Endothelial cell of umbilical vein (primary cell): ENCODE measurements around the gene TEX35. TPM values are rescaled to one million over a fixed set of nuclear protein-coding genes. Genes with fewer than 3 reads are reported as not detected.

Experiments
- BruUV-seq: library from RNA; stranded (reverse); fragments of 400-500 nt; replicated peaks from 2 replicates; lab custom pipeline; 2021; lab: Mats Ljungman, UMichigan
- CTCF ChIA-PET: fragments of 300-600, 350-600 bp; sonication (Branson Sonifier 250); formaldehyde crosslinking; loops from one replicate; lab custom pipeline; 2021; ENCODE audit warnings: antibody characterized with exemption, inconsistent platforms; lab: Charles Lee
- POLR2A ChIA-PET: fragments of 300-600, 350-600 bp; sonication (Branson Sonifier 250); formaldehyde crosslinking; loops from one replicate; lab custom pipeline; 2021; ENCODE audit warnings: antibody characterized with exemption, inconsistent platforms; lab: Charles Lee
- DNase-seq: peaks from one replicate; pipeline ENCODE4 v3.0.0-alpha.2; 2011; ENCODE audit warnings: low read depth, low spot score
- FAIRE-seq: peaks from 2 replicates; lab custom pipeline; 2011; peaks lifted over from hg19 to GRCh38; lab: Jason Lieb, UNC
- H2AFZ ChIP-seq: 2 replicates; pipeline ENCODE4 v1.6.0; 2012; ENCODE audit warnings: low read depth, low read length, control low read depth, inconsistent platforms
- H3K27ac ChIP-seq: 2 replicates; pipeline ENCODE4 v1.5.1; 2011; ENCODE audit warnings: low read depth, mild to moderate bottlenecking, control low read depth, low read length, moderate library complexity; ENCODE audit not compliant: insufficient read depth
- H3K27me3 ChIP-seq, 2 experiments: 2 replicates each; pipeline versions ENCODE4 v1.6.0 to v1.6.1; 2011; ENCODE audit warnings: low read length in 2 of 2, mixed read lengths in 1 of 2; ENCODE audit not compliant: control insufficient read depth in 2 of 2, insufficient read depth in 2 of 2
- H3K36me3 ChIP-seq, 2 experiments: 2 replicates in 1 of 2; 3 replicates in 1 of 2; pipeline ENCODE4 v1.5.1; 2011; ENCODE audit warnings: low read length in 2 of 2, mild to moderate bottlenecking in 1 of 2, moderate library complexity in 1 of 2; ENCODE audit not compliant: control insufficient read depth in 2 of 2, insufficient read depth in 2 of 2; ENCODE audit errors: extremely low read depth in 1 of 2
- H3K4me1 ChIP-seq: 3 replicates; pipeline ENCODE4 v1.5.1; 2011; ENCODE audit warnings: mild to moderate bottlenecking, low read length; ENCODE audit not compliant: control insufficient read depth, insufficient read depth; ENCODE audit errors: extremely low read depth
- H3K4me2 ChIP-seq: 2 replicates; pipeline ENCODE4 v1.6.1; 2011; ENCODE audit warnings: low read length, control low read depth, mixed read lengths; ENCODE audit not compliant: insufficient read depth
- H3K4me3 ChIP-seq, 3 experiments: fragments of 200-600 bp in 1 of 3; sonication (generic), shearing (Covaris generic) in 1 of 3; replicated peaks in 1 of 3; 2 replicates each; pipeline ENCODE4 v1.5.1; 2011 to 2016; ENCODE audit warnings: control low read depth in 3 of 3, low read length in 3 of 3, mild to moderate bottlenecking in 2 of 3, inconsistent platforms in 1 of 3, low read depth in 1 of 3, moderate library complexity in 1 of 3; ENCODE audit not compliant: insufficient read depth in 1 of 3
- H3K79me2 ChIP-seq: 2 replicates; pipeline ENCODE4 v1.6.0; 2012; ENCODE audit warnings: low read length, inconsistent platforms; ENCODE audit not compliant: control insufficient read depth, insufficient read depth
- H3K9ac ChIP-seq: replicated peaks from 2 replicates; pipeline ENCODE3; 2011; ENCODE audit warnings: low read length, control low read depth; ENCODE audit not compliant: insufficient read depth; ENCODE audit errors: extremely low read depth
- H3K9me1 ChIP-seq: replicated peaks from 3 replicates; pipeline ENCODE4 v1.6.0; 2011; ENCODE audit warnings: mild to moderate bottlenecking, low read length; ENCODE audit not compliant: control insufficient read depth, insufficient read depth; ENCODE audit errors: extremely low read depth
- H3K9me3 ChIP-seq: replicated peaks from 2 replicates; pipeline ENCODE4 v1.5.1; 2012; ENCODE audit warnings: low read length, inconsistent platforms; ENCODE audit not compliant: control insufficient read depth, insufficient read depth
- H4K20me1 ChIP-seq: replicated peaks from 2 replicates; pipeline ENCODE3; 2011; ENCODE audit warnings: mild to moderate bottlenecking, low read length; ENCODE audit not compliant: control insufficient read depth, insufficient read depth; ENCODE audit errors: extremely low read depth
- EZH2 ChIP-seq: IDR thresholded peaks from 2 replicates; pipeline ENCODE4 v1.6.1; 2012; ENCODE audit warnings: borderline replicate concordance, low read depth, mild to moderate bottlenecking, moderate library complexity, low read length, inconsistent platforms; ENCODE audit not compliant: severe bottlenecking
- FOS ChIP-seq: IDR thresholded peaks from 2 replicates; pipeline ENCODE4 v1.6.1; 2011; ENCODE audit warnings: mild to moderate bottlenecking, low read length, moderate library complexity, borderline replicate concordance; ENCODE audit not compliant: insufficient read depth
- GATA2 ChIP-seq: IDR thresholded peaks from 2 replicates; pipeline ENCODE4 v1.7.0; 2011; ENCODE audit warnings: low read depth, mild to moderate bottlenecking, moderate library complexity, mixed read lengths, low read length; ENCODE audit not compliant: insufficient read length, insufficient read depth
- JUN ChIP-seq: IDR thresholded peaks from 2 replicates; pipeline ENCODE4 v1.6.1; 2011; ENCODE audit warnings: borderline replicate concordance, low read depth; ENCODE audit not compliant: insufficient read length, insufficient read depth
- MYC ChIP-seq: IDR thresholded peaks from one replicate; pipeline ENCODE4 v1.6.1; 2011; ENCODE audit warnings: mild to moderate bottlenecking, low read depth, low read length
- POLR2A ChIP-seq: IDR thresholded peaks from 2 replicates; pipeline ENCODE4 v1.6.1; 2012; ENCODE audit warnings: low read depth, mild to moderate bottlenecking, control low read depth, low read length
- POLR2AphosphoS5 ChIP-seq: IDR thresholded peaks from 2 replicates; pipeline ENCODE4 v1.6.1; 2012; ENCODE audit warnings: low read depth, mild to moderate bottlenecking, control low read depth, low read length, moderate library complexity; ENCODE audit not compliant: insufficient read depth
- dilution Hi-C: fragments of 300-500 bp; cut with MboI; formaldehyde crosslinking; loops from one replicate; pipeline ENCODE4 v1.15.0; 2019; ENCODE audit warnings: low sequenced_read_pairs; ENCODE audit not compliant: extremely low pct_ligation_motif_present
- intact Hi-C: fragments of 100-400 bp; cut with micrococcal nuclease; formaldehyde crosslinking; loops from one replicate; pipeline ENCODE4 v1.10.0; 2022
- polyA plus RNA-seq, 4 experiments: library from polyadenylated mRNA; depleted of rRNA in 3 of 4; stranded (reverse) in 3 of 4; unstranded in 1 of 4; fragments of >200 nt; gene quantifications; 2 replicates each; pipeline versions ENCODE4 v1.2.1 to v1.2.3, GENCODE V29; 2011 to 2012; ENCODE audit warnings: missing spikeins in 1 of 4
- total RNA-seq: library from RNA; stranded (reverse); gene quantifications from 2 replicates; pipeline ENCODE4 v1.2.3, GENCODE V29; 2021
- TF ChIP-seq, protein P1 (sequence below), 2 donors: IDR thresholded peaks; 1 replicate in 1 of 2; 2 replicates in 1 of 2; pipeline ENCODE4 v1.5.1; 2011; ENCODE audit warnings: low read length in 2 of 2, mild to moderate bottlenecking in 2 of 2, moderate library complexity in 2 of 2, control low read depth in 1 of 2, inconsistent platforms in 1 of 2, low read depth in 1 of 2; ENCODE audit not compliant: insufficient read depth in 1 of 2; ENCODE audit errors: extremely low read depth in 1 of 2
- TF ChIP-seq, protein P2 (sequence below): IDR thresholded peaks from 2 replicates; pipeline ENCODE4 v1.6.1; 2011; ENCODE audit not compliant: insufficient read depth, insufficient read length

Gene TEX35
- total and polyA plus RNA-seq, 2 donors (not counting 3 experiments of a cell fraction or from before 2014, with no cell fraction given), result not detected

- no peak for DNase-seq
- Histone ChIP-seq H3K79me2 (no peaks in the 10 kb centered on the region), H3K9ac (no peak overlapping the region), H2AFZ (no peak overlapping the region), H3K27ac (no peak overlapping the region), H3K4me1 (peaks cover 20% of the 10 kb centered on the region), H4K20me1 (no peaks in the 10 kb centered on the region), H3K4me2 (no peak overlapping the region), H3K9me3 (no peaks in the 10 kb centered on the region), H3K9me1 (no peaks in the 10 kb centered on the region), H3K36me3 (no peaks in the 10 kb centered on the region), H3K4me3 (no peak overlapping the region), H3K27me3 (no peaks in the 10 kb centered on the region)
- FAIRE-seq, result no peak
- dilution Hi-C loops, result no loop called here
- intact Hi-C loops, result no loop called here
- TF ChIP-seq, protein P1, sequence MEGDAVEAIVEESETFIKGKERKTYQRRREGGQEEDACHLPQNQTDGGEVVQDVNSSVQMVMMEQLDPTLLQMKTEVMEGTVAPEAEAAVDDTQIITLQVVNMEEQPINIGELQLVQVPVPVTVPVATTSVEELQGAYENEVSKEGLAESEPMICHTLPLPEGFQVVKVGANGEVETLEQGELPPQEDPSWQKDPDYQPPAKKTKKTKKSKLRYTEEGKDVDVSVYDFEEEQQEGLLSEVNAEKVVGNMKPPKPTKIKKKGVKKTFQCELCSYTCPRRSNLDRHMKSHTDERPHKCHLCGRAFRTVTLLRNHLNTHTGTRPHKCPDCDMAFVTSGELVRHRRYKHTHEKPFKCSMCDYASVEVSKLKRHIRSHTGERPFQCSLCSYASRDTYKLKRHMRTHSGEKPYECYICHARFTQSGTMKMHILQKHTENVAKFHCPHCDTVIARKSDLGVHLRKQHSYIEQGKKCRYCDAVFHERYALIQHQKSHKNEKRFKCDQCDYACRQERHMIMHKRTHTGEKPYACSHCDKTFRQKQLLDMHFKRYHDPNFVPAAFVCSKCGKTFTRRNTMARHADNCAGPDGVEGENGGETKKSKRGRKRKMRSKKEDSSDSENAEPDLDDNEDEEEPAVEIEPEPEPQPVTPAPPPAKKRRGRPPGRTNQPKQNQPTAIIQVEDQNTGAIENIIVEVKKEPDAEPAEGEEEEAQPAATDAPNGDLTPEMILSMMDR (IDR thresholded peaks at IDR 0.05; ENCODE audit: extremely low read depth in 1 of 2, insufficient read depth in 1 of 2, low read depth in 1 of 2, low read length in 2 of 2), result no peak
- TF ChIP-seq JUN (no peak), POLR2A (no peak), MYC (no peak), FOS (no peak)
- ChIA-PET CTCF (interaction anchor here (1.1 to 3.8 kb wide), 2 partner anchors 12 to 179 kb away, joined by 3 to 21 read pairs; no protein-coding TSS in a partner anchor), POLR2A (no interaction called here)
- no TSS peak for BruUV-seq
Measured at GRCh38 chr1:178489399-178489798, 23.5 kb upstream of the TEX35 start.

DNA sequence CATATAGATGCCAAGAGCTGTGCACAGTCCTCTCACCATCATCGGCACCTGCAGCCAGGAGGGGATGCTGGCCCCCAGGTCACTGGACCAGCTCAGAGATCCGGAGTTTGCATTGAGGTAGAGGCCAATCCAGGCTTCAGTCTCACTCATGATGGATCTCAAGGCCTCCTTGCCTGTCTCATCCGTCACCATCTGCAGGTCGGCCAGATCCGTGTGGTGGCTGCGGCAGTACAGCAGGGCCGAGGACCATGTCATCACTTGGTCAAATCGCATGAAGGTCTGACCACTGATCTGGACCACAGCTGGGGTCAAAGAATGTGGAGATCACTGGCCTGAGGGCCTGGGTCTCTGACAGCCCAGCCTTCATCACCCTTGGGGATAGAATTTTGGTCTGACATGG lies 22.8 kb upstream of the TEX35 start:
- no TSS peak for BruUV-seq
- dilution Hi-C loops, result no loop called here
- POLR2A ChIA-PET, result no interaction called here

More for the DNA sequence above, 22.8 kb upstream of the TEX35 start:
- H3K4me1 ChIP-seq, result peaks cover 14% of the 10 kb centered on the region
- intact Hi-C loops, result no loop called here
- H3K79me2 ChIP-seq, result no peaks in the 10 kb centered on the region
- H3K9me1 ChIP-seq, result no peaks in the 10 kb centered on the region
- FAIRE-seq, result no peak
- TF ChIP-seq MYC (no peak), POLR2AphosphoS5 (no peak), POLR2A (no peak), FOS (no peak), JUN (no peak), GATA2 (no peak), EZH2 (no peak)
- TF ChIP-seq, protein P1 (IDR thresholded peaks at IDR 0.05; ENCODE audit: extremely low read depth in 1 of 2, insufficient read depth in 1 of 2, low read depth in 1 of 2, low read length in 2 of 2), result no peak
- TF ChIP-seq, protein P2, sequence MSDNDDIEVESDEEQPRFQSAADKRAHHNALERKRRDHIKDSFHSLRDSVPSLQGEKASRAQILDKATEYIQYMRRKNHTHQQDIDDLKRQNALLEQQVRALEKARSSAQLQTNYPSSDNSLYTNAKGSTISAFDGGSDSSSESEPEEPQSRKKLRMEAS, result no peak
- no peaks in the 10 kb centered on the region for H4K20me1 ChIP-seq
- no peak overlapping the region for H3K4me3 ChIP-seq
- H3K27me3 ChIP-seq, result no peaks in the 10 kb centered on the region
- H3K27ac ChIP-seq, result no peak overlapping the region
- no peak overlapping the region for H3K4me2 ChIP-seq
- H3K36me3 ChIP-seq, result no peaks in the 10 kb centered on the region
- no peak overlapping the region for H2AFZ ChIP-seq
- no peak overlapping the region for H3K9ac ChIP-seq
- no peak for DNase-seq
- no peaks in the 10 kb centered on the region for H3K9me3 ChIP-seq
- CTCF ChIA-PET, result interaction anchor here (1.1 to 3.8 kb wide), 2 partner anchors 11 to 180 kb away, joined by 3 to 21 read pairs; no protein-coding TSS in a partner anchor
